ENCODE measurements around the gene CCDC68. TPM values are rescaled to one million over a fixed set of nuclear protein-coding genes. Genes with fewer than 3 reads are reported as not detected.

Gene CCDC68
- total RNA-seq, 3 donors from 2014 or later: 32.5 to 71.4 (median 54.3) TPM

GRCh38 chr18:54923339-54923956 is 35.8 kb downstream of the CCDC68 start:
- no peak for TF ChIP-seq CTCF (IDR thresholded peaks at IDR 0.05)
- Histone ChIP-seq H3K4me1 (ENCODE audit: low read depth) (no peaks in the 10 kb centered on the region), H3K36me3 (ENCODE audit: low read depth) (no peaks in the 10 kb centered on the region), H3K9me3 (no peaks in the 10 kb centered on the region), H3K4me3 (no peak overlapping the region)
- intact Hi-C loops (cut with DNase I, micrococcal nuclease): no loop called here
- ATAC-seq: no peak
- DNase-seq: no peak

- intact Hi-C loops (cut with DNase I, micrococcal nuclease): no loop called here
- Histone ChIP-seq H3K4me1 (ENCODE audit: low read depth) (no peaks in the 10 kb centered on the region), H3K36me3 (ENCODE audit: low read depth) (no peaks in the 10 kb centered on the region), H3K9me3 (no peaks in the 10 kb centered on the region), H3K4me3 (no peak overlapping the region)
- no peak for TF ChIP-seq CTCF (IDR thresholded peaks at IDR 0.05)
- DNase-seq: no peak
- ATAC-seq: no peak
Measured at GRCh38 chr18:54919412-54919811, 39.8 kb downstream of the CCDC68 start.

- Histone ChIP-seq H3K4me1 (ENCODE audit: low read depth) (no peaks in the 10 kb centered on the region), H3K9me3 (no peaks in the 10 kb centered on the region), H3K4me3 (no peak overlapping the region), H3K36me3 (ENCODE audit: low read depth) (no peaks in the 10 kb centered on the region)
- intact Hi-C loops (cut with DNase I, micrococcal nuclease): no loop called here
- DNase-seq: no peak
- TF ChIP-seq CTCF (IDR thresholded peaks at IDR 0.05): no peak
- no peak for ATAC-seq
Measured at GRCh38 chr18:54918060-54918459, 41.2 kb downstream of the CCDC68 start.

- H3K36me3 ChIP-seq (ENCODE audit: low read depth): no peaks in the 10 kb centered on the region
- H3K4me1 ChIP-seq (ENCODE audit: low read depth): no peaks in the 10 kb centered on the region
- intact Hi-C loops (cut with DNase I, micrococcal nuclease): no loop called here
- no peak for DNase-seq
- TF ChIP-seq CTCF (IDR thresholded peaks at IDR 0.05): no peak
- ATAC-seq: no peak
- H3K9me3 ChIP-seq: no peaks in the 10 kb centered on the region
- H3K4me3 ChIP-seq: no peak overlapping the region
Measured at GRCh38 chr18:54916507-54916906, 42.8 kb downstream of the CCDC68 start.

- Histone ChIP-seq H3K9me3 (no peaks in the 10 kb centered on the region), H3K36me3 (ENCODE audit: low read depth) (no peaks in the 10 kb centered on the region), H3K4me3 (no peak overlapping the region), H3K4me1 (ENCODE audit: low read depth) (no peaks in the 10 kb centered on the region)
- ATAC-seq (no peak), DNase-seq (no peak)
- intact Hi-C loops (cut with DNase I, micrococcal nuclease): no loop called here
- TF ChIP-seq CTCF (IDR thresholded peaks at IDR 0.05): no peak
Measured at GRCh38 chr18:54914816-54915215, 44.4 kb downstream of the CCDC68 start.

- Histone ChIP-seq H3K9me3 (no peaks in the 10 kb centered on the region), H3K4me3 (no peak overlapping the region), H3K4me1 (ENCODE audit: low read depth) (no peaks in the 10 kb centered on the region), H3K36me3 (ENCODE audit: low read depth) (no peaks in the 10 kb centered on the region)
- ATAC-seq: no peak
- no peak for TF ChIP-seq CTCF (IDR thresholded peaks at IDR 0.05)
- intact Hi-C loops (cut with DNase I, micrococcal nuclease): no loop called here
- DNase-seq: no peak
Measured at GRCh38 chr18:54911551-54911950, 47.7 kb downstream of the CCDC68 start.

Measured in mucosa of descending colon (tissue), 3 donors.